SK-N-MC (cell line): ENCODE measurements around the gene CCDC38.

Experiments
- DNase-seq: peaks from one replicate; pipeline ENCODE4 v3.0.0-alpha.2; 2011; ENCODE audit warnings: low read depth, low spot score
- H3K27ac ChIP-seq: fragments of 200-600 bp; sonication (generic); 2 replicates; pipeline ENCODE4 v1.5.1; 2016; ENCODE audit warnings: mixed run types
- H3K36me3 ChIP-seq: fragments of 200-600 bp; sonication (generic); 2 replicates; pipeline ENCODE4 v1.6.1; 2017; ENCODE audit warnings: antibody characterized with exemption, low read length, mixed read lengths; ENCODE audit not compliant: insufficient read depth
- H3K4me3 ChIP-seq: fragments of 200-600 bp; sonication (generic); 2 replicates; pipeline ENCODE4 v1.5.1; 2016
- H3K9ac ChIP-seq: fragments of 200-600 bp; sonication (generic); 2 replicates; pipeline ENCODE4 v1.8.0; 2017; ENCODE audit warnings: mixed run types, mixed read lengths; ENCODE audit not compliant: insufficient read length
- H3K9me3 ChIP-seq: fragments of 200-600 bp; sonication (generic); 2 replicates; pipeline ENCODE4 v1.6.1; 2017; ENCODE audit warnings: low read depth, mild to moderate bottlenecking, antibody characterized with exemption, low read length, moderate library complexity, mixed read lengths
- EZH2 ChIP-seq: fragments of 200-600 bp; sonication (generic); IDR thresholded peaks from one replicate; pipeline ENCODE4 v1.6.1; 2017; ENCODE audit warnings: antibody characterized with exemption
- FOXP2 ChIP-seq: optimal IDR thresholded peaks from 2 replicates; pipeline ENCODE3; 2011; ENCODE audit warnings: mild to moderate bottlenecking, moderate library complexity; ENCODE audit not compliant: insufficient read depth; ENCODE audit errors: extremely low read length, control extremely low read depth
- POLR2AphosphoS5 ChIP-seq: IDR thresholded peaks from 2 replicates; pipeline ENCODE4 v1.6.1; 2012; ENCODE audit warnings: mild to moderate bottlenecking, low read depth, low read length, borderline replicate concordance

The CCDC38 gene

DNA sequence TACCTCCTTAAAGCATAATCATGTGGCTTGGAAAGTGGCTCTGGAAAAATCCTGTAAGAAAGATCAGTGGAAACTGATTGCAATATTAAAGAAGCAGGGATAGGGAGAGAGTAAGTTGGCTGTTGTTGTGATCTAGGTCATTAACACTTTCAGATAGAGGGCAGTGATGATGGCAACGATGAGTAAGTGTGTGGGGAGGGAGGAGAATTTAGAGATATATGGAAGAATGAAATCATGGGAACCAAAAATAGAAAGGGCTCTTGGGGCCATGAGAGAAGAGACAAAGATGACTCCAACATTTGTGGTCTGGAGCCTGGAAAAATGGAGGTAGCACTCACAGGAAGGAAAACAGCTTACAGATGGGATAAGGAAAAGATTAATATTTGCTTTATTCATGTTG lies 60.3 kb downstream of the CCDC38 start:
- no peak for TF ChIP-seq POLR2AphosphoS5
- no peak for TF ChIP-seq EZH2
- no peak for TF ChIP-seq FOXP2
- no peaks in the 10 kb centered on the region for H3K36me3 ChIP-seq
- H3K9me3 ChIP-seq: 0 out of 2 replicates have a peak, but pooled peaks cover 6% of the 10 kb centered on the region
- H3K4me3 ChIP-seq: no peak overlapping the region
- H3K27ac ChIP-seq: no peak overlapping the region
- DNase-seq: no peak
- H3K9ac ChIP-seq: no peak overlapping the region

DNA sequence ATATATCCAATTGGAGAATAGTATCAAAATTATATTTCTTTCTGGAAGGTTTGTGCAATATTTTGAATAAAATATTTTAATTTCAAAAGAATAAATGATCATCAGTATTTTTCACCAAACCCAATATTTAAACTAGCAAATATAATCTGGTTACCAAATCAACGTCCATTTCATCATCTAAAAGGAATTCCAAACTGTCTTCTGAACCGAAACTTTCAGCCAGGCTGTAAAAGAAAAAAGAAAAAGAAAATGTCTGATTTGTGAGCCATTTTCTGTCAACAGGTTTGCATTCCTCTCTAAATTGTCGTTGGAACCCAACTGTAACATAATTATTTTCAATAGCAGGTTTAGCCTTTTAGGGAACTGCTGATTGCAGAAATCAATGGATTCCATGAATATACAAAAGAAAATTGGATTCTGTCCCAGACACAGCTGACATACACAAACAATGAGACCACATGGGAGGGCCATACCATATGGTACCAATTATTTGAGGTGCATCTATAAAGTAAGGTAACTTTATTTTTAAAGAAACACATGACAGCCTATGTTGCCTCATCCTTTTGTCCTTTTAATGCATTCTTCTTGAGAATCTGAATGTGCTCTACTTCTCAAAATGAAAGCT lies 61.0 kb downstream of the CCDC38 start:
- Histone ChIP-seq H3K36me3 (no peaks in the 10 kb centered on the region), H3K4me3 (no peak overlapping the region), H3K9me3 (0 out of 2 replicates have a peak, but pooled peaks cover 6% of the 10 kb centered on the region), H3K27ac (no peak overlapping the region), H3K9ac (no peak overlapping the region)
- TF ChIP-seq EZH2 (no peak), FOXP2 (no peak), POLR2AphosphoS5 (no peak)
- no peak for DNase-seq

DNA sequence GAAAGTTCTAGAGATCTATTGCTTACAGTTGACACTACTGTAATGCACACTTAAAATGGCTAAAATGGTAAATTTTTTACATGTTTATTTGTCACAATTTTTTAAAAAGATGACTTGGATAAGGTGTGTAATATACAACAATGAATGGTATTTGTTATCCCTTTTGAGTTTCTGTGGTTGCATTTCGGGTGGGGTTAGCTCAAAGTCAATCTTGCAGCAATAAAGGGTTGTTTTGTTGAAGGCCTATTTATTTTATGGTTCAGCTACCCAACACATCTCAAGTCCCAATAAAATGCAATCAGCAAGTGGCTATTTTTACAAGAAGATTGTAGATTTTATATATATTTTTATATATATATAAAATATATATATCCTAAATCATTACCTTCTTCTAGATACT lies 61.5 kb downstream of the CCDC38 start:
- H3K36me3 ChIP-seq: no peaks in the 10 kb centered on the region
- DNase-seq: no peak
- H3K9me3 ChIP-seq: 0 out of 2 replicates have a peak, but pooled peaks cover 6% of the 10 kb centered on the region
- no peak overlapping the region for H3K4me3 ChIP-seq
- H3K27ac ChIP-seq: no peak overlapping the region
- TF ChIP-seq POLR2AphosphoS5 (no peak), EZH2 (no peak), FOXP2 (no peak)
- no peak overlapping the region for H3K9ac ChIP-seq

GRCh38 chr12:95877622-95878021 lies 64.8 kb downstream of the CCDC38 start:
- no peaks in the 10 kb centered on the region for H3K9me3 ChIP-seq
- H3K36me3 ChIP-seq: peaks cover 12% of the 10 kb centered on the region
- no peak overlapping the region for H3K4me3 ChIP-seq
- no peak for TF ChIP-seq POLR2AphosphoS5
- TF ChIP-seq EZH2: no peak
- TF ChIP-seq FOXP2: no peak
- H3K9ac ChIP-seq: no peak overlapping the region
- no peak overlapping the region for H3K27ac ChIP-seq
- no peak for DNase-seq

GRCh38 chr12:95874452-95874851 lies 68.0 kb downstream of the CCDC38 start:
- Histone ChIP-seq H3K9me3 (no peaks in the 10 kb centered on the region), H3K4me3 (no peak overlapping the region), H3K36me3 (peaks cover 27% of the 10 kb centered on the region), H3K27ac (no peak overlapping the region), H3K9ac (no peak overlapping the region)
- TF ChIP-seq FOXP2 (no peak), POLR2AphosphoS5 (no peak), EZH2 (no peak)
- DNase-seq: no peak

DNA sequence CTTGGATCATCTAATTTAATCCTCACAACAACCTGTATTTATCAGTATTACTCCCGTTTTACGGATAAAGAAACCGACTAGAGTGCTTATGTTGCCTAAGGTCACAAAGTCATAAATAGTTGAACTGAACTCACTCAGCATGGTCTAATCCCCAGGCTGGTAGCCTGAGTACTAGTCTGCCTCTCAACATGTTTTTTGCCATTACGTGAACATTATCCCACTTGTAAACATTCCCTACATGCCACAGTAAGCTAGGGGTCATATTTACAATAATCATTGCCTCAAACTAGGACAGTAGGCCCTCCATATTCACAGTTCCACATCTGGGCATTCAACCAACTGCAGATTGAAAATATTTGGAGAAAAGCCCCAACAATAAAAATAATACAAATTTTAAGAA lies 71.5 kb downstream of the CCDC38 start:
- Histone ChIP-seq H3K36me3 (peaks cover 62% of the 10 kb centered on the region), H3K27ac (no peak overlapping the region), H3K9me3 (no peaks in the 10 kb centered on the region), H3K4me3 (no peak overlapping the region), H3K9ac (no peak overlapping the region)
- TF ChIP-seq FOXP2 (no peak), EZH2 (no peak), POLR2AphosphoS5 (no peak)
- DNase-seq: no peak

DNA sequence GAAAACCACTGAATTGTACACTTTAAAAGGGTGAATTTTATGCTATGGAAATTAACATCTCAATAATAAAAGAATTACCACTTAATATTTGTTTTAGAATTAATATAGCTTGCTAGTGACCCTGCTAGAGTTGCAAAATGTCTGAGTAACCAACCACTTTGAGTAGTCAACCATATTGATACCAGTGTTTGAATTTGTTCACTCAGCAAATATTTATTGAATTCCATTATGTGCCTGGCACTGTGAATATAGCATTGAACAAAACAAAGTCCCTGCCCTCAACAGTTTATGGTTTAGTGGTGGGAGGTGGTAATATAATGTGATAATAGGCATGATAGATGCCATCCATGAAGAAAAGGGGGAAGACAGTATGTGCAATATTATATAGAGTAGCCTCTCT lies 79.1 kb downstream of the CCDC38 start:
- no peak overlapping the region for H3K27ac ChIP-seq
- DNase-seq: no peak
- no peak for TF ChIP-seq POLR2AphosphoS5
- no peak for TF ChIP-seq FOXP2
- TF ChIP-seq EZH2: no peak
- H3K9ac ChIP-seq: no peak overlapping the region
- no peak overlapping the region for H3K4me3 ChIP-seq
- peaks cover 80% of the 10 kb centered on the region for H3K36me3 ChIP-seq
- peaks cover 9% of the 10 kb centered on the region for H3K9me3 ChIP-seq

GRCh38 chr12:95862038-95862437 lies 80.4 kb downstream of the CCDC38 start:
- TF ChIP-seq EZH2 (no peak), POLR2AphosphoS5 (no peak), FOXP2 (no peak)
- no peak overlapping the region for H3K27ac ChIP-seq
- H3K9ac ChIP-seq: no peak overlapping the region
- no peak overlapping the region for H3K4me3 ChIP-seq
- no peak for DNase-seq
- H3K9me3 ChIP-seq: peaks cover 9% of the 10 kb centered on the region
- peaks cover 67% of the 10 kb centered on the region for H3K36me3 ChIP-seq

- Histone ChIP-seq H3K9me3 (peaks cover 9% of the 10 kb centered on the region), H3K36me3 (peaks cover 52% of the 10 kb centered on the region), H3K27ac (no peak overlapping the region), H3K4me3 (peak overlapping the region; percentile 97), H3K9ac (peak overlapping the region; percentile 95)
- no peak for TF ChIP-seq EZH2
- TF ChIP-seq POLR2AphosphoS5: no peak
- no peak for TF ChIP-seq FOXP2
- DNase-seq: no peak
Measured at GRCh38 chr12:95859947-95860850, 82.2 kb downstream of the CCDC38 start.
